ENCODE data around the gene DDX52.
"Not testable (repeated sequence)": the region's sequence is repeated elsewhere in the genome, so short reads cannot be mapped to it uniquely, and the experiment has no call there.

Gene DDX52

GRCh38 chr17:37657202-37657601 lies 14.0 kb upstream of the DDX52 start:
- Histone ChIP-seq H3K4me3 (ENCODE audit: insufficient read depth, low read depth, low read length) (no peak overlapping the region), H3K27ac (ENCODE audit: insufficient read depth, low read depth, low read length, poor library complexity, severe bottlenecking) (no peak overlapping the region), H3K9me3 (ENCODE audit: control insufficient read depth, low read length) (no peaks in the 10 kb centered on the region), H3K36me3 (ENCODE audit: control insufficient read depth, insufficient read depth, low read length) (no peaks in the 10 kb centered on the region), H3K4me1 (ENCODE audit: control insufficient read depth, insufficient read depth, low read length) (peaks cover 3% of the 10 kb centered on the region), H3K27me3 (ENCODE audit: control insufficient read depth, insufficient read depth, low read length, poor library complexity, severe bottlenecking) (peaks cover 33% of the 10 kb centered on the region)
- 94% methylated on average over 1 of the region's 1 CpG for WGBS, 2 experiments

- WGBS, 2 experiments = 81 to 88% methylated on average over 2 of the region's 2 CpGs
- H3K27me3 ChIP-seq (ENCODE audit: control insufficient read depth, insufficient read depth, low read length, poor library complexity, severe bottlenecking) = peaks cover 30% of the 10 kb centered on the region
- no peaks in the 10 kb centered on the region for H3K9me3 ChIP-seq (ENCODE audit: control insufficient read depth, low read length)
- no peak overlapping the region for H3K27ac ChIP-seq (ENCODE audit: insufficient read depth, low read depth, low read length, poor library complexity, severe bottlenecking)
- H3K4me1 ChIP-seq (ENCODE audit: control insufficient read depth, insufficient read depth, low read length) = no peaks in the 10 kb centered on the region
- no peak overlapping the region for H3K4me3 ChIP-seq (ENCODE audit: insufficient read depth, low read depth, low read length)
- H3K36me3 ChIP-seq (ENCODE audit: control insufficient read depth, insufficient read depth, low read length) = no peaks in the 10 kb centered on the region
These were observed 8.6 kb upstream of the DDX52 start for GRCh38 chr17:37651849-37652248.

- H3K36me3 ChIP-seq (ENCODE audit: control insufficient read depth, insufficient read depth, low read length) = no peaks in the 10 kb centered on the region
- no peak overlapping the region for H3K27ac ChIP-seq (ENCODE audit: insufficient read depth, low read depth, low read length, poor library complexity, severe bottlenecking)
- H3K27me3 ChIP-seq (ENCODE audit: control insufficient read depth, insufficient read depth, low read length, poor library complexity, severe bottlenecking) = peaks cover 43% of the 10 kb centered on the region
- H3K4me3 ChIP-seq (ENCODE audit: insufficient read depth, low read depth, low read length) = no peak overlapping the region
- 54 to 55% methylated on average over 6 of the region's 6 CpGs for WGBS, 2 experiments
- no peaks in the 10 kb centered on the region for H3K4me1 ChIP-seq (ENCODE audit: control insufficient read depth, insufficient read depth, low read length)
- H3K9me3 ChIP-seq (ENCODE audit: control insufficient read depth, low read length) = no peaks in the 10 kb centered on the region
These were observed 7.3 kb upstream of the DDX52 start for GRCh38 chr17:37650419-37651003.

- WGBS, 2 experiments = 60 to 86% methylated on average over 2 of the region's 2 CpGs
- peaks cover 61% of the 10 kb centered on the region for H3K27me3 ChIP-seq (ENCODE audit: control insufficient read depth, insufficient read depth, low read length, poor library complexity, severe bottlenecking)
These were observed 5.3 kb upstream of the DDX52 start for GRCh38 chr17:37648555-37648954.

GRCh38 chr17:37647856-37648255 lies 4.6 kb upstream of the DDX52 start:
- Histone ChIP-seq H3K4me3 (ENCODE audit: insufficient read depth, low read depth, low read length) (no peak overlapping the region), H3K27ac (ENCODE audit: insufficient read depth, low read depth, low read length, poor library complexity, severe bottlenecking) (no peak overlapping the region), H3K27me3 (ENCODE audit: control insufficient read depth, insufficient read depth, low read length, poor library complexity, severe bottlenecking) (peaks cover 62% of the 10 kb centered on the region), H3K4me1 (ENCODE audit: control insufficient read depth, insufficient read depth, low read length) (no peaks in the 10 kb centered on the region), H3K36me3 (ENCODE audit: control insufficient read depth, insufficient read depth, low read length) (no peaks in the 10 kb centered on the region), H3K9me3 (ENCODE audit: control insufficient read depth, low read length) (no peaks in the 10 kb centered on the region)
- 86 to 89% methylated on average over 1 of the region's 1 CpG for WGBS, 2 experiments

More at GRCh38 chr17:37648555-37648954, 5.3 kb upstream of the DDX52 start:
- no peaks in the 10 kb centered on the region for H3K4me1 ChIP-seq (ENCODE audit: control insufficient read depth, insufficient read depth, low read length)
- no peaks in the 10 kb centered on the region for H3K9me3 ChIP-seq (ENCODE audit: control insufficient read depth, low read length)
- H3K4me3 ChIP-seq (ENCODE audit: insufficient read depth, low read depth, low read length) = no peak overlapping the region
- H3K36me3 ChIP-seq (ENCODE audit: control insufficient read depth, insufficient read depth, low read length) = no peaks in the 10 kb centered on the region
- no peak overlapping the region for H3K27ac ChIP-seq (ENCODE audit: insufficient read depth, low read depth, low read length, poor library complexity, severe bottlenecking)

GRCh38 chr17:37643869-37644268 lies 623 bp upstream of the DDX52 start:
- H3K27me3 ChIP-seq (ENCODE audit: control insufficient read depth, insufficient read depth, low read length, poor library complexity, severe bottlenecking) = peaks cover 51% of the 10 kb centered on the region
- H3K4me3 ChIP-seq (ENCODE audit: insufficient read depth, low read depth, low read length) = peak overlapping the region; percentile 86
- H3K36me3 ChIP-seq (ENCODE audit: control insufficient read depth, insufficient read depth, low read length) = peaks cover 11% of the 10 kb centered on the region
- no peak overlapping the region for H3K27ac ChIP-seq (ENCODE audit: insufficient read depth, low read depth, low read length, poor library complexity, severe bottlenecking)
- WGBS, 2 experiments = 79 to 82% methylated on average over 3 of the region's 3 CpGs
- no peaks in the 10 kb centered on the region for H3K9me3 ChIP-seq (ENCODE audit: control insufficient read depth, low read length)
- H3K4me1 ChIP-seq (ENCODE audit: control insufficient read depth, insufficient read depth, low read length) = peaks cover 8% of the 10 kb centered on the region

- 1 to 3% methylated on average over 7 of the region's 7 CpGs for WGBS, 2 experiments
- Histone ChIP-seq H3K4me3 (ENCODE audit: insufficient read depth, low read depth, low read length) (peak overlapping the region; percentile 86), H3K4me1 (ENCODE audit: control insufficient read depth, insufficient read depth, low read length) (peaks cover 8% of the 10 kb centered on the region), H3K27me3 (ENCODE audit: control insufficient read depth, insufficient read depth, low read length, poor library complexity, severe bottlenecking) (peaks cover 39% of the 10 kb centered on the region), H3K27ac (ENCODE audit: insufficient read depth, low read depth, low read length, poor library complexity, severe bottlenecking) (peak overlapping the region; percentile 65), H3K9me3 (ENCODE audit: control insufficient read depth, low read length) (no peaks in the 10 kb centered on the region), H3K36me3 (ENCODE audit: control insufficient read depth, insufficient read depth, low read length) (peaks cover 18% of the 10 kb centered on the region)
These were observed 565 bp downstream of the DDX52 start for GRCh38 chr17:37642681-37643080.

- H3K36me3 ChIP-seq (ENCODE audit: control insufficient read depth, insufficient read depth, low read length) = peaks cover 27% of the 10 kb centered on the region
- peaks cover 14% of the 10 kb centered on the region for H3K27me3 ChIP-seq (ENCODE audit: control insufficient read depth, insufficient read depth, low read length, poor library complexity, severe bottlenecking)
- H3K27ac ChIP-seq (ENCODE audit: insufficient read depth, low read depth, low read length, poor library complexity, severe bottlenecking) = no peak overlapping the region
- H3K9me3 ChIP-seq (ENCODE audit: control insufficient read depth, low read length) = no peaks in the 10 kb centered on the region
- H3K4me3 ChIP-seq (ENCODE audit: insufficient read depth, low read depth, low read length) = no peak overlapping the region
- peaks cover 8% of the 10 kb centered on the region for H3K4me1 ChIP-seq (ENCODE audit: control insufficient read depth, insufficient read depth, low read length)
These were observed 3.2 kb downstream of the DDX52 start for GRCh38 chr17:37640015-37640414.

GRCh38 chr17:37637956-37638355 lies 5.3 kb downstream of the DDX52 start:
- Histone ChIP-seq H3K4me3 (ENCODE audit: insufficient read depth, low read depth, low read length) (no peak overlapping the region), H3K4me1 (ENCODE audit: control insufficient read depth, insufficient read depth, low read length) (peaks cover 8% of the 10 kb centered on the region), H3K9me3 (ENCODE audit: control insufficient read depth, low read length) (no peaks in the 10 kb centered on the region), H3K36me3 (ENCODE audit: control insufficient read depth, insufficient read depth, low read length) (peaks cover 27% of the 10 kb centered on the region), H3K27me3 (ENCODE audit: control insufficient read depth, insufficient read depth, low read length, poor library complexity, severe bottlenecking) (no peaks in the 10 kb centered on the region), H3K27ac (ENCODE audit: insufficient read depth, low read depth, low read length, poor library complexity, severe bottlenecking) (no peak overlapping the region)

- H3K27me3 ChIP-seq (ENCODE audit: control insufficient read depth, insufficient read depth, low read length, poor library complexity, severe bottlenecking); H3K9me3 ChIP-seq (ENCODE audit: control insufficient read depth, low read length); H3K4me3 ChIP-seq (ENCODE audit: insufficient read depth, low read depth, low read length); H3K4me1 ChIP-seq (ENCODE audit: control insufficient read depth, insufficient read depth, low read length); H3K27ac ChIP-seq (ENCODE audit: insufficient read depth, low read depth, low read length, poor library complexity, severe bottlenecking): not testable (repeated sequence)
- peaks cover 27% of the 10 kb centered on the region for H3K36me3 ChIP-seq (ENCODE audit: control insufficient read depth, insufficient read depth, low read length)
- 93 to 94% methylated on average over 6 of the region's 6 CpGs for WGBS, 2 experiments
These were observed 26.8 kb downstream of the DDX52 start for GRCh38 chr17:37616430-37616829.

- H3K27ac ChIP-seq (ENCODE audit: insufficient read depth, low read depth, low read length, poor library complexity, severe bottlenecking) = no peak overlapping the region
- peaks cover 24% of the 10 kb centered on the region for H3K36me3 ChIP-seq (ENCODE audit: control insufficient read depth, insufficient read depth, low read length)
- WGBS, 2 experiments = 95% methylated on average over 2 of the region's 2 CpGs
- H3K4me1 ChIP-seq (ENCODE audit: control insufficient read depth, insufficient read depth, low read length) = no peaks in the 10 kb centered on the region
- H3K9me3 ChIP-seq (ENCODE audit: control insufficient read depth, low read length) = no peaks in the 10 kb centered on the region
- no peak overlapping the region for H3K4me3 ChIP-seq (ENCODE audit: insufficient read depth, low read depth, low read length)
- no peaks in the 10 kb centered on the region for H3K27me3 ChIP-seq (ENCODE audit: control insufficient read depth, insufficient read depth, low read length, poor library complexity, severe bottlenecking)
These were observed 28.4 kb downstream of the DDX52 start for GRCh38 chr17:37614823-37615222.

All from ectodermal cell (in vitro differentiated cells).